ENCODE results near the gene ZCCHC17.
"Not testable (repeated sequence)": the region's sequence is repeated elsewhere in the genome, so short reads cannot be mapped to it uniquely, and the experiment has no call there.

The ZCCHC17 gene

GRCh38 chr1:31381394-31382294 lies 84.8 kb downstream of the ZCCHC17 start:
- no peak overlapping the region for H2AFZ ChIP-seq (ENCODE audit: low read depth)

GRCh38 chr1:31382379-31382989 lies 85.7 kb downstream of the ZCCHC17 start:
- no peak overlapping the region for H3K9ac ChIP-seq
- H3K27ac ChIP-seq = no peak overlapping the region
- peaks cover 8% of the 10 kb centered on the region for H3K4me1 ChIP-seq (ENCODE audit: low read depth, poor library complexity, severe bottlenecking)
- no peak overlapping the region for H3K4me3 ChIP-seq (IDR thresholded peaks at IDR 0.05; ENCODE audit: insufficient read depth, low read depth, low read length)
- H4K20me1 ChIP-seq (ENCODE audit: insufficient read depth) = no peaks in the 10 kb centered on the region
- H3K79me2 ChIP-seq (ENCODE audit: insufficient read depth, low read depth) = no peaks in the 10 kb centered on the region
- H2AFZ ChIP-seq (ENCODE audit: low read depth) = no peak overlapping the region
- no peak overlapping the region for H3K4me2 ChIP-seq
- no peak for TF ChIP-seq CTCF (conservative IDR thresholded peaks at IDR 0.05; ENCODE audit: low read depth, low read length)
- no peaks in the 10 kb centered on the region for H3K36me3 ChIP-seq (ENCODE audit: insufficient read depth)
- H3K27me3 ChIP-seq (ENCODE audit: insufficient read depth, low read depth) = no peaks in the 10 kb centered on the region

More at GRCh38 chr1:31381394-31382294, 84.8 kb downstream of the ZCCHC17 start:
- Histone ChIP-seq H3K4me3 (IDR thresholded peaks at IDR 0.05; ENCODE audit: insufficient read depth, low read depth, low read length) (no peak overlapping the region), H3K27me3 (ENCODE audit: insufficient read depth, low read depth) (no peaks in the 10 kb centered on the region), H3K79me2 (ENCODE audit: insufficient read depth, low read depth) (no peaks in the 10 kb centered on the region), H3K9ac (no peak overlapping the region), H3K4me2 (no peak overlapping the region), H4K20me1 (ENCODE audit: insufficient read depth) (no peaks in the 10 kb centered on the region), H3K27ac (no peak overlapping the region), H3K4me1 (ENCODE audit: low read depth, poor library complexity, severe bottlenecking) (peaks cover 8% of the 10 kb centered on the region), H3K36me3 (ENCODE audit: insufficient read depth) (no peaks in the 10 kb centered on the region)
- TF ChIP-seq CTCF (conservative IDR thresholded peaks at IDR 0.05; ENCODE audit: low read depth, low read length) = no peak

- no peak for TF ChIP-seq CTCF (conservative IDR thresholded peaks at IDR 0.05; ENCODE audit: low read depth, low read length)
- Histone ChIP-seq H3K4me3 (IDR thresholded peaks at IDR 0.05; ENCODE audit: insufficient read depth, low read depth, low read length) (no peak overlapping the region), H2AFZ (ENCODE audit: low read depth) (no peak overlapping the region), H3K27me3 (ENCODE audit: insufficient read depth, low read depth) (no peaks in the 10 kb centered on the region), H4K20me1 (ENCODE audit: insufficient read depth) (no peaks in the 10 kb centered on the region), H3K9ac (no peak overlapping the region), H3K36me3 (ENCODE audit: insufficient read depth) (no peaks in the 10 kb centered on the region), H3K4me2 (no peak overlapping the region), H3K4me1 (ENCODE audit: low read depth, poor library complexity, severe bottlenecking) (peaks cover 8% of the 10 kb centered on the region), H3K27ac (no peak overlapping the region), H3K79me2 (ENCODE audit: insufficient read depth, low read depth) (no peaks in the 10 kb centered on the region)
Measured at GRCh38 chr1:31383967-31384366, 87.1 kb downstream of the ZCCHC17 start.

- H2AFZ ChIP-seq (ENCODE audit: low read depth) = not testable (repeated sequence)
Measured at GRCh38 chr1:31386576-31387243, 89.9 kb downstream of the ZCCHC17 start.

More at GRCh38 chr1:31386576-31387243, 89.9 kb downstream of the ZCCHC17 start:
- H3K9ac ChIP-seq; H3K4me1 ChIP-seq (ENCODE audit: low read depth, poor library complexity, severe bottlenecking); H3K4me3 ChIP-seq (IDR thresholded peaks at IDR 0.05; ENCODE audit: insufficient read depth, low read depth, low read length); H3K27ac ChIP-seq; H4K20me1 ChIP-seq (ENCODE audit: insufficient read depth); H3K4me2 ChIP-seq; H3K79me2 ChIP-seq (ENCODE audit: insufficient read depth, low read depth); H3K27me3 ChIP-seq (ENCODE audit: insufficient read depth, low read depth); H3K36me3 ChIP-seq (ENCODE audit: insufficient read depth): not testable (repeated sequence)

All from KMS-11 (cell line).